Stimulated activated memory B cell treated with anti-CD40 and anti-IgM and Interleukin-4, amounts not matched to agents 10 μg/mL and 1 μg/mL and 100 μg/mL, for 72 hours (primary cell): ENCODE results near the gene FHIT.
"Not testable (repeated sequence)": the region's sequence is repeated elsewhere in the genome, so short reads cannot be mapped to it uniquely, and the experiment has no call there.

Experiments
- ATAC-seq: fragments of 150-1000 bp; cut with Tn5 transposase; 2 replicates; pipeline ENCODE4 v1.10.0; 2021
- H3K27ac Mint-ChIP-seq: one replicate; pipeline ENCODE4 v1.8.0; 2022; ENCODE audit warnings: mild to moderate bottlenecking, mixed read lengths
- H3K27me3 Mint-ChIP-seq: one replicate; pipeline ENCODE4 v1.8.0; 2022; ENCODE audit warnings: mixed read lengths
- H3K36me3 Mint-ChIP-seq: one replicate; pipeline ENCODE4 v1.8.0; 2022; ENCODE audit warnings: mixed read lengths
- H3K4me1 Mint-ChIP-seq: one replicate; pipeline ENCODE4 v1.8.0; 2022; ENCODE audit warnings: mixed read lengths
- H3K4me3 Mint-ChIP-seq: one replicate; pipeline ENCODE4 v1.8.0; 2022; ENCODE audit warnings: mild to moderate bottlenecking, moderate library complexity, mixed read lengths
- H3K9me3 Mint-ChIP-seq: one replicate; pipeline ENCODE4 v1.8.0; 2022; ENCODE audit warnings: mixed read lengths

FHIT gene

GRCh38 chr3:61201071-61201470 is 50.2 kb downstream of the FHIT start:
- Mint-ChIP-seq H3K9me3 (no peaks in the 10 kb centered on the region), H3K27ac (no peak overlapping the region), H3K36me3 (peaks cover 6% of the 10 kb centered on the region), H3K27me3 (no peaks in the 10 kb centered on the region), H3K4me1 (peaks cover 6% of the 10 kb centered on the region), H3K4me3 (no peak overlapping the region)
- no peak for ATAC-seq

- Mint-ChIP-seq H3K4me1 (peaks cover 6% of the 10 kb centered on the region), H3K36me3 (peaks cover 6% of the 10 kb centered on the region), H3K27me3 (no peaks in the 10 kb centered on the region), H3K4me3 (no peak overlapping the region), H3K27ac (no peak overlapping the region), H3K9me3 (no peaks in the 10 kb centered on the region)
- no peak for ATAC-seq
These were observed 51.0 kb downstream of the FHIT start for GRCh38 chr3:61200270-61200669.

- Mint-ChIP-seq H3K36me3 (peaks cover 6% of the 10 kb centered on the region), H3K27ac (no peak overlapping the region), H3K27me3 (no peaks in the 10 kb centered on the region), H3K9me3 (no peaks in the 10 kb centered on the region), H3K4me3 (no peak overlapping the region), H3K4me1 (peaks cover 6% of the 10 kb centered on the region)
- ATAC-seq, result no peak
These were observed 51.4 kb downstream of the FHIT start for GRCh38 chr3:61199843-61200242.

GRCh38 chr3:61194892-61195538 is 56.2 kb downstream of the FHIT start:
- H3K36me3 Mint-ChIP-seq, result peaks cover 12% of the 10 kb centered on the region
- no peaks in the 10 kb centered on the region for H3K27me3 Mint-ChIP-seq
- H3K4me1 Mint-ChIP-seq, result no peaks in the 10 kb centered on the region
- no peak for ATAC-seq
- no peaks in the 10 kb centered on the region for H3K9me3 Mint-ChIP-seq
- H3K27ac Mint-ChIP-seq, result no peak overlapping the region
- H3K4me3 Mint-ChIP-seq, result no peak overlapping the region

- peaks cover 13% of the 10 kb centered on the region for H3K36me3 Mint-ChIP-seq
- H3K4me1 Mint-ChIP-seq, result no peaks in the 10 kb centered on the region
- no peak overlapping the region for H3K4me3 Mint-ChIP-seq
- H3K27ac Mint-ChIP-seq, result no peak overlapping the region
- no peaks in the 10 kb centered on the region for H3K27me3 Mint-ChIP-seq
- no peak for ATAC-seq
- no peaks in the 10 kb centered on the region for H3K9me3 Mint-ChIP-seq
These were observed 59.0 kb downstream of the FHIT start for GRCh38 chr3:61192222-61192621.

GRCh38 chr3:61190205-61190604 is 61.0 kb downstream of the FHIT start:
- not testable (repeated sequence) for H3K4me3 Mint-ChIP-seq, H3K27ac Mint-ChIP-seq, H3K27me3 Mint-ChIP-seq, H3K9me3 Mint-ChIP-seq, ATAC-seq, H3K4me1 Mint-ChIP-seq
- peaks cover 13% of the 10 kb centered on the region for H3K36me3 Mint-ChIP-seq

GRCh38 chr3:61186030-61186429 is 65.2 kb downstream of the FHIT start:
- no peaks in the 10 kb centered on the region for H3K9me3 Mint-ChIP-seq
- ATAC-seq, result no peak
- H3K4me3 Mint-ChIP-seq, result no peak overlapping the region
- no peaks in the 10 kb centered on the region for H3K27me3 Mint-ChIP-seq
- H3K36me3 Mint-ChIP-seq, result peaks cover 7% of the 10 kb centered on the region
- peaks cover 21% of the 10 kb centered on the region for H3K4me1 Mint-ChIP-seq
- no peak overlapping the region for H3K27ac Mint-ChIP-seq

GRCh38 chr3:61184956-61185355 is 66.3 kb downstream of the FHIT start:
- Mint-ChIP-seq H3K27me3 (no peaks in the 10 kb centered on the region), H3K27ac (no peak overlapping the region), H3K4me1 (peaks cover 27% of the 10 kb centered on the region), H3K9me3 (no peaks in the 10 kb centered on the region), H3K4me3 (no peak overlapping the region), H3K36me3 (peaks cover 7% of the 10 kb centered on the region)
- no peak for ATAC-seq

GRCh38 chr3:61182662-61183061 is 68.6 kb downstream of the FHIT start:
- peak; percentile 67 for ATAC-seq
- H3K27ac Mint-ChIP-seq, result no peak overlapping the region
- peaks cover 27% of the 10 kb centered on the region for H3K4me1 Mint-ChIP-seq
- peaks cover 2% of the 10 kb centered on the region for H3K36me3 Mint-ChIP-seq
- H3K27me3 Mint-ChIP-seq, result no peaks in the 10 kb centered on the region
- H3K9me3 Mint-ChIP-seq, result no peaks in the 10 kb centered on the region
- no peak overlapping the region for H3K4me3 Mint-ChIP-seq

GRCh38 chr3:61181874-61182273 is 69.4 kb downstream of the FHIT start:
- Mint-ChIP-seq H3K27ac (no peak overlapping the region), H3K4me3 (no peak overlapping the region)

GRCh38 chr3:61180206-61180605 is 71.0 kb downstream of the FHIT start:
- Mint-ChIP-seq H3K9me3 (no peaks in the 10 kb centered on the region), H3K4me1 (peaks cover 27% of the 10 kb centered on the region), H3K27ac (no peak overlapping the region), H3K4me3 (no peak overlapping the region), H3K27me3 (no peaks in the 10 kb centered on the region), H3K36me3 (no peaks in the 10 kb centered on the region)
- ATAC-seq, result no peak

More at GRCh38 chr3:61181874-61182273, 69.4 kb downstream of the FHIT start:
- Mint-ChIP-seq H3K27me3 (no peaks in the 10 kb centered on the region), H3K36me3 (no peaks in the 10 kb centered on the region), H3K9me3 (no peaks in the 10 kb centered on the region), H3K4me1 (peaks cover 27% of the 10 kb centered on the region)
- ATAC-seq, result peak; percentile 88

- no peaks in the 10 kb centered on the region for H3K27me3 Mint-ChIP-seq
- no peak overlapping the region for H3K27ac Mint-ChIP-seq
- ATAC-seq, result no peak
- H3K4me1 Mint-ChIP-seq, result peaks cover 20% of the 10 kb centered on the region
- no peaks in the 10 kb centered on the region for H3K36me3 Mint-ChIP-seq
- H3K4me3 Mint-ChIP-seq, result no peak overlapping the region
- H3K9me3 Mint-ChIP-seq, result no peaks in the 10 kb centered on the region
These were observed 73.1 kb downstream of the FHIT start for GRCh38 chr3:61178167-61178566.

GRCh38 chr3:61177450-61177849 is 73.8 kb downstream of the FHIT start:
- ATAC-seq, result no peak
- Mint-ChIP-seq H3K27me3 (no peaks in the 10 kb centered on the region), H3K27ac (no peak overlapping the region), H3K9me3 (no peaks in the 10 kb centered on the region), H3K4me1 (peaks cover 13% of the 10 kb centered on the region), H3K36me3 (no peaks in the 10 kb centered on the region), H3K4me3 (no peak overlapping the region)

- Mint-ChIP-seq H3K4me1 (no peaks in the 10 kb centered on the region), H3K9me3 (no peaks in the 10 kb centered on the region), H3K27me3 (no peaks in the 10 kb centered on the region), H3K27ac (no peak overlapping the region), H3K4me3 (no peak overlapping the region), H3K36me3 (no peaks in the 10 kb centered on the region)
- ATAC-seq, result no peak
These were observed 77.6 kb downstream of the FHIT start for GRCh38 chr3:61173676-61174075.

- Mint-ChIP-seq H3K9me3 (no peaks in the 10 kb centered on the region), H3K4me3 (no peak overlapping the region), H3K27me3 (no peaks in the 10 kb centered on the region), H3K4me1 (no peaks in the 10 kb centered on the region), H3K36me3 (no peaks in the 10 kb centered on the region), H3K27ac (no peak overlapping the region)
- ATAC-seq, result no peak
These were observed 78.6 kb downstream of the FHIT start for GRCh38 chr3:61172684-61173083.

GRCh38 chr3:61172203-61172602 is 79.0 kb downstream of the FHIT start:
- Mint-ChIP-seq H3K4me1 (no peaks in the 10 kb centered on the region), H3K4me3 (no peak overlapping the region)
- ATAC-seq, result no peak

More at GRCh38 chr3:61172203-61172602, 79.0 kb downstream of the FHIT start:
- Mint-ChIP-seq H3K9me3 (no peaks in the 10 kb centered on the region), H3K27me3 (no peaks in the 10 kb centered on the region), H3K36me3 (no peaks in the 10 kb centered on the region), H3K27ac (no peak overlapping the region)
